Panc1 (cell line): ENCODE data around the gene FAIM. TPM values are rescaled to one million over a fixed set of nuclear protein-coding genes. Genes with fewer than 3 reads are reported as not detected.
A peak's percentile ranks its signal among the peaks of the same experiment; 100 is the strongest.

Experiments used
- ATAC-seq: fragments of 200-7000 bp; cut with Tn5 transposase; 2 replicates; pipeline ENCODE4 v1.9.1; 2020; ENCODE audit warnings: mild to moderate bottlenecking, moderate library complexity
- BruUV-seq: library from RNA; stranded (reverse); fragments of 400-500 nt; replicated peaks from 2 replicates; lab custom pipeline; 2021; lab: Mats Ljungman, UMichigan
- CTCF ChIA-PET: fragments of 300-600 bp; sonication (Branson Sonifier 250); formaldehyde crosslinking; loops from one replicate; lab custom pipeline; 2022; ENCODE audit warnings: antibody characterized with exemption; lab: Charles Lee
- POLR2A ChIA-PET: fragments of 300-600 bp; sonication (Branson Sonifier 250); formaldehyde crosslinking; loops from one replicate; lab custom pipeline; 2022; ENCODE audit warnings: antibody characterized with exemption; lab: Charles Lee
- DNase-seq: peaks from one replicate; pipeline ENCODE4 v3.0.0-alpha.2; 2010; ENCODE audit warnings: low read depth, low spot score
- H3K27ac ChIP-seq: 2 replicates; pipeline ENCODE4 v1.5.1; 2011; ENCODE audit warnings: mild to moderate bottlenecking, low read length, inconsistent platforms
- H3K27me3 ChIP-seq: fragments of 200-500 bp; sonication (Bioruptor generic); 2 replicates; pipeline ENCODE4 v1.6.0; 2014; ENCODE audit warnings: low read length, inconsistent platforms; ENCODE audit not compliant: control insufficient read depth, insufficient read depth
- H3K36me3 ChIP-seq: fragments of 200-500 bp; sonication (Bioruptor generic); 2 replicates; pipeline ENCODE4 v1.5.1; 2014; ENCODE audit warnings: inconsistent platforms, mild to moderate bottlenecking, low read length, moderate library complexity; ENCODE audit not compliant: control insufficient read depth, insufficient read depth
- H3K4me1 ChIP-seq: 2 replicates; pipeline ENCODE4 v1.5.1; 2011; ENCODE audit warnings: inconsistent platforms, mild to moderate bottlenecking, low read length, moderate library complexity; ENCODE audit not compliant: control insufficient read depth, insufficient read depth
- H3K4me3 ChIP-seq, 2 experiments: 2 replicates each; pipeline ENCODE4 v1.5.1; 2011 to 2012; ENCODE audit warnings: low read depth in 2 of 2, low read length in 2 of 2, mild to moderate bottlenecking in 2 of 2, inconsistent platforms in 1 of 2, moderate library complexity in 1 of 2
- H3K9me3 ChIP-seq: fragments of 200-500 bp; sonication (Bioruptor generic); 2 replicates; pipeline ENCODE4 v1.5.1; 2014; ENCODE audit warnings: low read depth, mild to moderate bottlenecking, inconsistent platforms, low read length, moderate library complexity; ENCODE audit not compliant: control insufficient read depth, insufficient read depth
- CTCF ChIP-seq: fragments of 450-650 bp; IDR thresholded peaks from 2 replicates; pipeline ENCODE4 v1.5.1; 2017; ENCODE audit warnings: mild to moderate bottlenecking
- POLR2AphosphoS5 ChIP-seq: IDR thresholded peaks from 2 replicates; pipeline ENCODE4 v1.6.1; 2012; ENCODE audit warnings: mild to moderate bottlenecking, low read depth, low read length, moderate library complexity
- REST ChIP-seq, 2 experiments: IDR thresholded peaks; 2 replicates each; pipeline ENCODE4 v1.6.1; 2011 to 2012; ENCODE audit warnings: low read depth in 2 of 2, control low read depth in 1 of 2, low read length in 1 of 2, mild to moderate bottlenecking in 1 of 2, moderate library complexity in 1 of 2; ENCODE audit not compliant: insufficient read depth in 1 of 2
- SIN3A ChIP-seq: IDR thresholded peaks from 2 replicates; pipeline ENCODE4 v1.6.1; 2012; ENCODE audit warnings: low read depth, mild to moderate bottlenecking, low read length, moderate library complexity, borderline replicate concordance; ENCODE audit not compliant: insufficient read depth
- TCF7L2 ChIP-seq: IDR thresholded peaks from 2 replicates; pipeline ENCODE4 v1.6.1; 2011; ENCODE audit warnings: mild to moderate bottlenecking, low read depth, low read length, inconsistent platforms
- in situ Hi-C: cut with HindIII; loops from 2 replicates; pipeline ENCODE4 v1.10.0; 2016; ENCODE audit warnings: low sequenced_read_pairs, low pct_unique_long_range_greater_than_20kb
- intact Hi-C: fragments of 100-400 bp; cut with micrococcal nuclease; formaldehyde crosslinking; loops from one replicate; pipeline ENCODE4 v1.10.0; 2022; ENCODE audit not compliant: unreplicated experiment
- total RNA-seq: library from RNA; stranded (reverse); gene quantifications from one replicate; pipeline ENCODE4 v1.2.1, GENCODE V29; 2021; ENCODE audit not compliant: unreplicated experiment

FAIM gene
- total RNA-seq, 1 experiment from 2014 or later: 18.8 TPM

- Histone ChIP-seq H3K36me3 (peaks cover 4% of the 10 kb centered on the region), H3K9me3 (peaks cover under 1% of the 10 kb centered on the region; the same call in 1 of the 2 replicates), H3K4me1 (peaks cover 30% of the 10 kb centered on the region; the same call in 1 of the 2 replicates), H3K4me3 (no peak overlapping the region), H3K27me3 (no peaks in the 10 kb centered on the region), H3K27ac (peak overlapping the region; percentile 62)
- DNase-seq (no peak), ATAC-seq (no peak)
- TF ChIP-seq CTCF (no peak), TCF7L2 (0 out of 2 replicates have a peak, but pooled peaks have one; percentile 27), SIN3A (no peak)
- POLR2A ChIA-PET: no interaction called here
- intact Hi-C loops: no loop called here
- in situ Hi-C loops: no loop called here
- CTCF ChIA-PET: no interaction called here
- BruUV-seq: TSS peak; percentile 51
These were observed 73.1 kb downstream of the FAIM start for GRCh38 chr3:138681463-138682220.

- BruUV-seq: no TSS peak
- Histone ChIP-seq H3K27me3 (no peaks in the 10 kb centered on the region), H3K36me3 (peaks cover 4% of the 10 kb centered on the region), H3K4me3 (no peak overlapping the region), H3K27ac (peak overlapping the region; percentile 62), H3K4me1 (peaks cover 38% of the 10 kb centered on the region), H3K9me3 (no peaks in the 10 kb centered on the region)
- DNase-seq (no peak), ATAC-seq (no peak)
- in situ Hi-C loops: no loop called here
- TF ChIP-seq TCF7L2 (no peak), CTCF (no peak), POLR2AphosphoS5 (no peak), SIN3A (no peak), REST (IDR thresholded peaks at IDR 0.05; ENCODE audit: insufficient read depth in 1 of 2, low read depth in 2 of 2, low read length in 1 of 2) (no peak)
- POLR2A ChIA-PET: no interaction called here
- intact Hi-C loops: no loop called here
- CTCF ChIA-PET: no interaction called here
These were observed 74.1 kb downstream of the FAIM start for GRCh38 chr3:138682648-138683047.

Other genes with a start within 250 kb of the FAIM start
- gene ESYT3, start 174.2 kb upstream of the FAIM start, total RNA-seq: 2.6 TPM
- 64.5 TPM for gene CEP70, start 14.5 kb upstream of the FAIM start, total RNA-seq
- 73.9 TPM for gene PIK3CB, start 226.2 kb downstream of the FAIM start, total RNA-seq